ENCODE measurements around the gene MOGAT3. TPM values are rescaled to one million over a fixed set of nuclear protein-coding genes. Genes with fewer than 3 reads are reported as not detected.

MOGAT3 gene
- total and polyA plus RNA-seq, 9 of the 15 experiments (the other 6 are each of a cell fraction or from before 2014, with no cell fraction given), result 0.07 to 0.17 (median 0.13) TPM; not detected in 6

DNA sequence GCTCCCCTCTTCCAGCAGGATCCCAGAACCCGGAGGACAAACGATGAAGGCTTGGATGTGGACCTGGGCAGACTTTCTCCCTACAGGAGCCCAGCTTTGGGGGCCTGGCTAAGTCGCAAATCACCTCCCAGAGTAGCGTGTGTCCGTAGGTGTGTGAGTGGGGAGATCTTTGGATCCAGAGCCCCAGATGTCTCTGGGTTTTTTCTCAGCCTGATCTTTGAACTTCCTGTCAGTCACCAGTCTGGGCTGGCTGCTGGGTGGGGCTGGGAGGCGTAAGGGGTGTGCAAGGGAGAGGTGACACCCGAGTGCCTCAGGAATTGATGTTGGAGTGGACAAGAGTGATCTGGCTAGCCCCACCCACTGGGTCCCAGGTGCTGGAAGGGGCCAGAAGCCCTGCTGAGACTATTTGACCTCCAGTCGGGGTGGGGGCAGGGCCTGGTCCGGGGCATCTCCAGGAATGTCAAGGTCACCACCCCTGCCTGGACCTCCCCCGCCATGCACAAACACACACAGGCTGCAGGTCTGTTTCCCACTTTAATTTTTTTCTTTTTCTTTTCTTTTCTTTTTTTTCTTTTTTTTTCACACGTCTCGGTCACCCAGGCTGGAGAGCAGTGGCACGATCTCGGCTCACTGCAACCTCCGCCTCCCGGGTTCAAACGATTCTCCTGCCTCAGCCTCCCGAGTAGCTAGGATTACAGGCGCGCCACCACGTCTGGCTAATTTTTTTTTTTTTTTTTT, at the start of gene MOGAT3 (continued):
- TF ChIP-seq ID3 (CRISPR knock-in tag; IDR thresholded peaks at IDR 0.05) (no peak), ID3 (tag; IDR thresholded peaks at IDR 0.05) (no peak)

DNA sequence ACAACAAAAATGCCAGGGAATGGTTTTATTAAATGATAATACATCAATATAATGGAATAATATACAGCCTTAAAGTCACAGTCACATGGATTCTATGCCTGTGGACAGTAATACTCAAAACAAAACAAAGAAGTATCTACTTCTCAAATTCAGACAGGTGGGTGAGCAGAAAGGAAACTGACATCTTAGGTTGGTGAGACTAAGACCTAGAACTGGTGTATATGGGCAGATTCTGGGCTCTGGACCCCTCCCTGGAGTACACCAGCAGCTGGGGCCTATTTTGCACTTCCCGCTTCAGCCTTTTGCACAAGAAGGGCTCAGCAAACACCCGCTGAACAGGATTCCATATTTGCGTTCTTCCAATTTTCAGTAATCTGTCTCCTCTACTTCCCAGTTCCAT, 49.5 kb upstream of the MOGAT3 start:
- Histone ChIP-seq H3K79me2 (ENCODE audit: control insufficient read depth, insufficient read depth, low read length) (peaks cover 46% of the 10 kb centered on the region), H2AFZ (ENCODE audit: low read depth, low read length) (no peak overlapping the region), H3K36me3 (ENCODE audit: control insufficient read depth, insufficient read depth, low read length) (peaks cover 33% of the 10 kb centered on the region), H3K4me2 (ENCODE audit: insufficient read depth, low read length) (no peak overlapping the region), H3K9ac (ENCODE audit: insufficient read depth in 1 of 2, low read depth in 2 of 2, low read length in 2 of 2) (peak overlapping the region in 1 of 2 experiments; percentile 60; a peak in 1 of 4 replicates), H3K9me1 (ENCODE audit: control insufficient read depth, insufficient read depth, low read length) (peaks cover 3% of the 10 kb centered on the region), H3K27me3 (ENCODE audit: control insufficient read depth in 2 of 2, insufficient read depth in 2 of 2, low read length in 2 of 2) (no peaks in the 10 kb centered on the region), H3K27ac (ENCODE audit: extremely low read depth, low read depth, low read length) (no peak overlapping the region), H3K4me3 (no peak overlapping the region), H3K4me1 (replicated peaks in 1 of 2; ENCODE audit: control insufficient read depth in 2 of 2, insufficient read depth in 2 of 2, low read length in 2 of 2) (peaks cover 5 to 18% of the 10 kb centered on the region in 2 experiments; a peak in 3 of 5 replicates), H3K9me3 (replicated peaks; ENCODE audit: control insufficient read depth, insufficient read depth, low read depth, low read length) (peaks cover 8% of the 10 kb centered on the region), H4K20me1 (replicated peaks; ENCODE audit: control insufficient read depth, insufficient read depth, low read length) (0 out of 2 replicates have a peak, but pooled peaks cover 4% of the 10 kb centered on the region)
- no peak for ATAC-seq
- FAIRE-seq, result no peak
- no peak for DNase-seq (ENCODE audit: extremely low read depth in 1 of 4, low spot score in 3 of 4)
- WGBS (ENCODE audit: insufficient coverage, low coverage, missing lambda C conversion rate), result 97% methylated on average over 3 of the region's 3 CpGs
- intact Hi-C loops (cut with micrococcal nuclease), result no loop called here
- BruUV-seq (replicated peaks), result no TSS peak
- in situ Hi-C loops (cut with MboI), result no loop called here
- POLR2A ChIA-PET, result interaction anchor here (0.8 kb wide), 1 partner anchor 9 kb away, joined by 3 read pairs; no protein-coding TSS in a partner anchor
- CTCF ChIA-PET (ENCODE audit: low intra/inter-chr PET ratio), result interaction anchor here (0.6 kb wide), 1 partner anchor 157 kb away, joined by 3 read pairs; no protein-coding TSS in a partner anchor
- no peak for TF ChIP-seq SAFB2 (IDR thresholded peaks at IDR 0.05; ENCODE audit: borderline replicate concordance, low read depth, low read length, severe bottlenecking)
- no peak for TF ChIP-seq SRSF1 (IDR thresholded peaks at IDR 0.05; ENCODE audit: low read depth, low read length)
- no peak for TF ChIP-seq PPARD (CRISPR knock-in tag; IDR thresholded peaks at IDR 0.05)
- no peak for TF ChIP-seq CEBPB (tag; IDR thresholded peaks at IDR 0.05)
- TF ChIP-seq POU5F1 (IDR thresholded peaks at IDR 0.05; ENCODE audit: borderline replicate concordance, low read depth, low read length, partially characterized antibody), result no peak

Data from K562 (cell line).